Suppressor macrophage (primary cell): Measurements from ENCODE around the gene GPR25.
A peak's percentile ranks its signal among the peaks of the same experiment; 100 is the strongest.
"Not testable (repeated sequence)": the region's sequence is repeated elsewhere in the genome, so short reads cannot be mapped to it uniquely, and the experiment has no call there.

ENCODE experiments used
- DNase-seq, 4 experiments: peaks; one replicate each; pipeline ENCODE4 v3.0.0-alpha.2; 2020 to 2022

The GPR25 gene

GRCh38 chr1:200895801-200896530, 23.2 kb downstream of the GPR25 start:
- no peak for DNase-seq

GRCh38 chr1:200896531-200897196, 23.9 kb downstream of the GPR25 start:
- peak in 3 of 4 experiments; percentile 43 to 53 (median 51) for DNase-seq

- DNase-seq: no peak
These were observed 24.5 kb downstream of the GPR25 start for GRCh38 chr1:200897259-200897658.

GRCh38 chr1:200899015-200899386, 26.2 kb downstream of the GPR25 start:
- no peak for DNase-seq

GRCh38 chr1:200899451-200899915, 26.7 kb downstream of the GPR25 start:
- no peak for DNase-seq

- no peak for DNase-seq
These were observed 27.4 kb downstream of the GPR25 start for GRCh38 chr1:200899954-200900867.

GRCh38 chr1:200900877-200901276, 28.1 kb downstream of the GPR25 start:
- no peak for DNase-seq

- no peak for DNase-seq
These were observed 28.6 kb downstream of the GPR25 start for GRCh38 chr1:200901350-200901749.

- DNase-seq: no peak
These were observed 29.1 kb downstream of the GPR25 start for GRCh38 chr1:200901796-200902444.

GRCh38 chr1:200903793-200904192, 31.0 kb downstream of the GPR25 start:
- DNase-seq: no peak

GRCh38 chr1:200904772-200905171, 32.0 kb downstream of the GPR25 start:
- DNase-seq: no peak

- no peak for DNase-seq
These were observed 32.8 kb downstream of the GPR25 start for GRCh38 chr1:200905411-200906052.

GRCh38 chr1:200906491-200906890, 33.7 kb downstream of the GPR25 start:
- no peak for DNase-seq

- peak; percentile 51 to 84 (median 72) for DNase-seq
These were observed 34.9 kb downstream of the GPR25 start for GRCh38 chr1:200907611-200908097.

- no peak for DNase-seq
These were observed 35.5 kb downstream of the GPR25 start for GRCh38 chr1:200908191-200908868.

GRCh38 chr1:200909071-200909470, 36.3 kb downstream of the GPR25 start:
- no peak for DNase-seq

GRCh38 chr1:200909757-200910239, 37.0 kb downstream of the GPR25 start:
- DNase-seq: no peak

GRCh38 chr1:200911361-200911760, 38.6 kb downstream of the GPR25 start:
- no peak for DNase-seq

- not testable (repeated sequence) for DNase-seq
These were observed 39.2 kb downstream of the GPR25 start for GRCh38 chr1:200911936-200912335.

GRCh38 chr1:200912737-200913407, 40.1 kb downstream of the GPR25 start:
- DNase-seq: no peak
